Liver (tissue), 9 donors: ENCODE data around the gene SPP1. TPM values are rescaled to one million over a fixed set of nuclear protein-coding genes. Genes with fewer than 3 reads are reported as not detected.
"Not testable (repeated sequence)": the region's sequence is repeated elsewhere in the genome, so short reads cannot be mapped to it uniquely, and the experiment has no call there.

Experiments
- DNase-seq: peaks from one replicate; pipeline ENCODE4 v3.0.0-alpha.2; 2017; ENCODE audit warnings: low spot score
- H3K27ac ChIP-seq, 2 donors: one replicate each; pipeline ENCODE4 v1.7.0; 2013; ENCODE audit warnings: inconsistent platforms in 2 of 2, low read length in 2 of 2, control low read depth in 1 of 2, low read depth in 1 of 2, mild to moderate bottlenecking in 1 of 2
- H3K27me3 ChIP-seq, 4 donors: one replicate each; pipeline versions ENCODE4 v1.6.1 to v1.7.0; 2013; ENCODE audit warnings: low read length in 3 of 4, inconsistent platforms in 1 of 4, mild to moderate bottlenecking in 1 of 4, moderate library complexity in 1 of 4; ENCODE audit not compliant: control insufficient read depth in 4 of 4, insufficient read depth in 4 of 4
- H3K36me3 ChIP-seq, 4 donors: one replicate each; pipeline versions ENCODE4 v1.6.1 to v1.7.0; 2013; ENCODE audit warnings: low read length in 3 of 4, mild to moderate bottlenecking in 3 of 4, low read depth in 1 of 4, moderate library complexity in 1 of 4; ENCODE audit not compliant: control insufficient read depth in 4 of 4, insufficient read depth in 3 of 4
- H3K4me1 ChIP-seq, 4 donors: one replicate each; pipeline versions ENCODE4 v1.6.1 to v1.7.0; 2013; ENCODE audit warnings: low read length in 3 of 4, mild to moderate bottlenecking in 3 of 4, moderate library complexity in 1 of 4; ENCODE audit not compliant: control insufficient read depth in 4 of 4, insufficient read depth in 4 of 4
- H3K4me3 ChIP-seq, 3 donors: one replicate each; pipeline versions ENCODE4 v1.6.1 to v1.7.0; 2013; ENCODE audit warnings: low read length in 3 of 3, control low read depth in 1 of 3, low read depth in 1 of 3, mild to moderate bottlenecking in 1 of 3
- H3K9ac ChIP-seq, 2 donors: one replicate each; pipeline ENCODE4 v1.7.0; 2013; ENCODE audit warnings: low read length in 2 of 2, mild to moderate bottlenecking in 2 of 2, moderate library complexity in 2 of 2, control low read depth in 1 of 2, low read depth in 1 of 2
- H3K9me3 ChIP-seq, 4 donors: one replicate each; pipeline versions ENCODE4 v1.6.1 to v1.7.0; 2013; ENCODE audit warnings: low read length in 3 of 4; ENCODE audit not compliant: control insufficient read depth in 4 of 4
- EGR1 ChIP-seq, 2 donors: IDR thresholded peaks; 2 replicates each; pipeline ENCODE4 v1.6.1; 2016 to 2018; ENCODE audit warnings: antibody characterized with exemption in 2 of 2, low read depth in 2 of 2
- FOXA1 ChIP-seq: IDR thresholded peaks from 2 replicates; pipeline ENCODE4 v1.6.1; 2016; ENCODE audit warnings: antibody characterized with exemption
- FOXA2 ChIP-seq: IDR thresholded peaks from 2 replicates; pipeline ENCODE4 v1.6.1; 2016; ENCODE audit warnings: antibody characterized with exemption
- GABPA ChIP-seq, 2 donors: IDR thresholded peaks in 1 of 2; conservative IDR thresholded peaks in 1 of 2; 2 replicates each; pipeline ENCODE4 v1.6.1; 2016; ENCODE audit warnings: antibody characterized with exemption in 2 of 2, mild to moderate bottlenecking in 1 of 2, moderate library complexity in 1 of 2
- HNF4A ChIP-seq, 2 donors: conservative IDR thresholded peaks; 2 replicates each; pipeline ENCODE4 v1.6.1; 2016; ENCODE audit warnings: antibody characterized with exemption in 2 of 2, mild to moderate bottlenecking in 2 of 2
- HNF4G ChIP-seq: IDR thresholded peaks from 2 replicates; pipeline ENCODE4 v1.6.1; 2016; ENCODE audit warnings: antibody characterized with exemption
- JUND ChIP-seq, 2 donors: IDR thresholded peaks; 2 replicates each; pipeline ENCODE4 v1.6.1; 2016; ENCODE audit warnings: antibody characterized with exemption in 2 of 2
- NR2F2 ChIP-seq: IDR thresholded peaks from 2 replicates; pipeline ENCODE4 v1.6.1; 2016; ENCODE audit warnings: antibody characterized with exemption
- RAD21 ChIP-seq, 2 donors: IDR thresholded peaks; 2 replicates each; pipeline ENCODE4 v1.6.1; 2016; ENCODE audit warnings: antibody characterized with exemption in 2 of 2, mild to moderate bottlenecking in 2 of 2
- SP1 ChIP-seq: IDR thresholded peaks from 2 replicates; pipeline ENCODE4 v1.6.1; 2018; ENCODE audit warnings: antibody characterized with exemption, mild to moderate bottlenecking
- TAF1 ChIP-seq: conservative IDR thresholded peaks from 2 replicates; pipeline ENCODE4 v1.6.1; 2016; ENCODE audit warnings: antibody characterized with exemption, mild to moderate bottlenecking
- YY1 ChIP-seq: IDR thresholded peaks from 2 replicates; pipeline ENCODE4 v1.6.1; 2016; ENCODE audit warnings: antibody characterized with exemption, mild to moderate bottlenecking
- WGBS: extraction: QIAGEN DNeasy Blood & Tissue Kit; methylation state at CpG from one replicate; pipeline ENCODE4 v1.1.7; 2013; 5-methylcytosine and 5-hydroxymethylcytosine counted together
- polyA plus RNA-seq, 2 donors: library from polyadenylated mRNA; stranded (reverse) in 1 of 2; unstranded in 1 of 2; fragments of 200-250 nt in 1 of 2; fragments of >200 nt in 1 of 2; fragmentation: Nextera tagmentation in 1 of 2; extraction: Ambion mirVana in 1 of 2; gene quantifications; one replicate each; pipeline versions ENCODE4 v1.2.1 to v1.2.3, GENCODE V29; 2013 to 2015
- total RNA-seq, 2 donors: library from RNA; depleted of rRNA; stranded (reverse); fragments of >200 nt; gene quantifications; one replicate each; pipeline ENCODE4 v1.2.3, GENCODE V29; 2014
- TF ChIP-seq, protein P1 (sequence below): fragments of 150-350 bp; IDR thresholded peaks from 2 replicates; pipeline ENCODE4 v1.5.1; 2017; ENCODE audit warnings: improper control_type of control experiment, low read depth, low read length; ENCODE audit not compliant: missing input control
- TF ChIP-seq, protein P2 (sequence below): IDR thresholded peaks from 2 replicates; pipeline ENCODE4 v1.6.1; 2016; ENCODE audit warnings: antibody characterized with exemption
- TF ChIP-seq, protein P3 (sequence below): IDR thresholded peaks from 2 replicates; pipeline ENCODE4 v1.6.1; 2016; ENCODE audit warnings: antibody characterized with exemption, mild to moderate bottlenecking
- TF ChIP-seq, protein P4 (sequence below): IDR thresholded peaks from 2 replicates; pipeline ENCODE4 v1.6.1; 2016; ENCODE audit warnings: antibody characterized with exemption
- TF ChIP-seq, protein P5 (sequence below): IDR thresholded peaks from 2 replicates; pipeline ENCODE4 v1.6.1; 2016; ENCODE audit warnings: antibody characterized with exemption
- donor health status: healthy.
- donor health status: healthy.
- donor health status: healthy.
- donor health status: healthy.
- donor health status: healthy.

The SPP1 gene
- total and polyA plus RNA-seq, 4 donors = 10.5 to 80.2 (median 27.5) TPM

DNA sequence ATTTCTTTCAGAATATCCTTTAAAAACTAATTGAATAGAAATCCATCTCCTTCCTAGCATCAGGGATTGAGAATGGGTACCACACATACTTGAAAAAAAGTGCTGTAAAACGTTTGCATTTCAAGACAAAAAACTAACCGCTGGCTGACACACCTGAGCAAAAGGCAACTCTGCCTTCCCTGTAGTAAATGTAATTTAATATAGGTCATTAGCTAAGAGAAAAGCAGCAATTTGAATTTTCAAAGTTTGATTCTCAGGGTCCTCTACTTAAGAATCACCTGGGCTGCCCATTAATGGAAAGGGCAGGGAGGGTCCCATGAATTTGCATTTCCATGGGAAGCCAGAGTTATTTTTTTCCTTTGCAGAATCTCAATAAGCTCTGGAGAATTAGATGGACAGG is 40.5 kb upstream of the SPP1 start:
- Histone ChIP-seq H3K9me3 (peaks cover 0 to 4% (median 2%) of the 10 kb centered on the region in 4 donors), H3K27ac (no peak overlapping the region), H3K9ac (no peak overlapping the region), H3K4me3 (no peak overlapping the region), H3K36me3 (no peaks in the 10 kb centered on the region), H3K27me3 (no peaks in the 10 kb centered on the region), H3K4me1 (no peaks in the 10 kb centered on the region)
- DNase-seq = no peak
- WGBS = 19% methylated on average over 2 of the region's 2 CpGs
- TF ChIP-seq, protein P1, sequence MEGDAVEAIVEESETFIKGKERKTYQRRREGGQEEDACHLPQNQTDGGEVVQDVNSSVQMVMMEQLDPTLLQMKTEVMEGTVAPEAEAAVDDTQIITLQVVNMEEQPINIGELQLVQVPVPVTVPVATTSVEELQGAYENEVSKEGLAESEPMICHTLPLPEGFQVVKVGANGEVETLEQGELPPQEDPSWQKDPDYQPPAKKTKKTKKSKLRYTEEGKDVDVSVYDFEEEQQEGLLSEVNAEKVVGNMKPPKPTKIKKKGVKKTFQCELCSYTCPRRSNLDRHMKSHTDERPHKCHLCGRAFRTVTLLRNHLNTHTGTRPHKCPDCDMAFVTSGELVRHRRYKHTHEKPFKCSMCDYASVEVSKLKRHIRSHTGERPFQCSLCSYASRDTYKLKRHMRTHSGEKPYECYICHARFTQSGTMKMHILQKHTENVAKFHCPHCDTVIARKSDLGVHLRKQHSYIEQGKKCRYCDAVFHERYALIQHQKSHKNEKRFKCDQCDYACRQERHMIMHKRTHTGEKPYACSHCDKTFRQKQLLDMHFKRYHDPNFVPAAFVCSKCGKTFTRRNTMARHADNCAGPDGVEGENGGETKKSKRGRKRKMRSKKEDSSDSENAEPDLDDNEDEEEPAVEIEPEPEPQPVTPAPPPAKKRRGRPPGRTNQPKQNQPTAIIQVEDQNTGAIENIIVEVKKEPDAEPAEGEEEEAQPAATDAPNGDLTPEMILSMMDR = no peak
- TF ChIP-seq, protein P2, sequence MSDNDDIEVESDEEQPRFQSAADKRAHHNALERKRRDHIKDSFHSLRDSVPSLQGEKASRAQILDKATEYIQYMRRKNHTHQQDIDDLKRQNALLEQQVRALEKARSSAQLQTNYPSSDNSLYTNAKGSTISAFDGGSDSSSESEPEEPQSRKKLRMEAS = no peak
- TF ChIP-seq HNF4G (no peak), SP1 (no peak), YY1 (no peak)

DNA sequence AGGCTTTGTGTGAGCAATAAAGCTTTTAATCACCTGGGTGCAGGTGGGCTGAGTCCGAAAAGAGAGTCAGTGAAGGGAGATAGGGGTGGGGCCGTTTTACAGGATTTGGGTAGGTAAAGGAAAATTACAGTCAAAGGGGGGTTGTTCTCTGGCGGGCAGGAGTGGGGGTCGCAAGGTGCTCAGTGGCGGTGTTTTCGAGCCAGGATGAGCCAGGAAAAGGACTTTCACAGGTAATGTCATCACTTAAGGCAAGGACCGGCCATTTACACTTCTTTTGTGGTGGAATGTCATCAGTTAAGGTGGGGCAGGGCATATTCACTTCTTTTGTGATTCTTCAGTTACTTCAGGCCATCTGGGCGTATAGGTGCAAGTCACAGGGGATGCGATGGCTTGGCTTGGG is 39.6 kb upstream of the SPP1 start:
- H3K4me3 ChIP-seq, H3K4me1 ChIP-seq, H3K9me3 ChIP-seq, H3K9ac ChIP-seq, DNase-seq, H3K36me3 ChIP-seq, H3K27me3 ChIP-seq, H3K27ac ChIP-seq: not testable (repeated sequence)
- 63% methylated on average over 7 of the region's 9 CpGs for WGBS

DNA sequence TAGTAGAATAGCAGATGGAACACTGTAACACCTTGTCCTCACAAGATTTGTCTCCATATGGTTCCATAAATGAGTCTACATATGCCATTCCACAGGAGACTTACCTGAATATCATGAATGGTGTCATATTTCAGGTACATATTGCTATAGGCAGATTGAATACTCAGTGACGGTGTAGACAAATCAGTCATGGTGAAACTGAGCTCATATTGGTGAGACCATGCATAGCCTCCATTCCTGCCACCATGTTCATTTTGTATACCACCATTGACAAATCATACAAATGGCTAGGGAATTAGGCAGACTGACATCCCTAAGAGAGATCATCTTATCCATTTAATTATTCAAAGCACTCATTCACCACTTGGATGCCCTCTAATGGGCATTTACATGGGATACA is 38.0 kb upstream of the SPP1 start:
- Histone ChIP-seq H3K4me3 (no peak overlapping the region), H3K9me3 (no peaks in the 10 kb centered on the region), H3K36me3 (no peaks in the 10 kb centered on the region), H3K27ac (no peak overlapping the region), H3K27me3 (no peaks in the 10 kb centered on the region), H3K4me1 (no peaks in the 10 kb centered on the region), H3K9ac (no peak overlapping the region)
- WGBS = 96% methylated on average over 1 of the region's 1 CpG
- no peak for DNase-seq
- TF ChIP-seq TAF1 (no peak), YY1 (no peak), GABPA (IDR thresholded peaks at IDR 0.05 in 1 of 2, conservative IDR thresholded peaks at IDR 0.05 in 1 of 2) (no peak), FOXA2 (no peak), HNF4G (no peak), SP1 (no peak), NR2F2 (no peak), EGR1 (IDR thresholded peaks at IDR 0.05; ENCODE audit: low read depth in 2 of 2) (no peak), RAD21 (IDR thresholded peaks at IDR 0.05) (no peak), FOXA1 (no peak), HNF4A (conservative IDR thresholded peaks at IDR 0.05) (no peak), JUND (IDR thresholded peaks at IDR 0.05) (no peak)
- TF ChIP-seq, protein P3, sequence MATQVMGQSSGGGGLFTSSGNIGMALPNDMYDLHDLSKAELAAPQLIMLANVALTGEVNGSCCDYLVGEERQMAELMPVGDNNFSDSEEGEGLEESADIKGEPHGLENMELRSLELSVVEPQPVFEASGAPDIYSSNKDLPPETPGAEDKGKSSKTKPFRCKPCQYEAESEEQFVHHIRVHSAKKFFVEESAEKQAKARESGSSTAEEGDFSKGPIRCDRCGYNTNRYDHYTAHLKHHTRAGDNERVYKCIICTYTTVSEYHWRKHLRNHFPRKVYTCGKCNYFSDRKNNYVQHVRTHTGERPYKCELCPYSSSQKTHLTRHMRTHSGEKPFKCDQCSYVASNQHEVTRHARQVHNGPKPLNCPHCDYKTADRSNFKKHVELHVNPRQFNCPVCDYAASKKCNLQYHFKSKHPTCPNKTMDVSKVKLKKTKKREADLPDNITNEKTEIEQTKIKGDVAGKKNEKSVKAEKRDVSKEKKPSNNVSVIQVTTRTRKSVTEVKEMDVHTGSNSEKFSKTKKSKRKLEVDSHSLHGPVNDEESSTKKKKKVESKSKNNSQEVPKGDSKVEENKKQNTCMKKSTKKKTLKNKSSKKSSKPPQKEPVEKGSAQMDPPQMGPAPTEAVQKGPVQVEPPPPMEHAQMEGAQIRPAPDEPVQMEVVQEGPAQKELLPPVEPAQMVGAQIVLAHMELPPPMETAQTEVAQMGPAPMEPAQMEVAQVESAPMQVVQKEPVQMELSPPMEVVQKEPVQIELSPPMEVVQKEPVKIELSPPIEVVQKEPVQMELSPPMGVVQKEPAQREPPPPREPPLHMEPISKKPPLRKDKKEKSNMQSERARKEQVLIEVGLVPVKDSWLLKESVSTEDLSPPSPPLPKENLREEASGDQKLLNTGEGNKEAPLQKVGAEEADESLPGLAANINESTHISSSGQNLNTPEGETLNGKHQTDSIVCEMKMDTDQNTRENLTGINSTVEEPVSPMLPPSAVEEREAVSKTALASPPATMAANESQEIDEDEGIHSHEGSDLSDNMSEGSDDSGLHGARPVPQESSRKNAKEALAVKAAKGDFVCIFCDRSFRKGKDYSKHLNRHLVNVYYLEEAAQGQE = no peak
- TF ChIP-seq, protein P4, sequence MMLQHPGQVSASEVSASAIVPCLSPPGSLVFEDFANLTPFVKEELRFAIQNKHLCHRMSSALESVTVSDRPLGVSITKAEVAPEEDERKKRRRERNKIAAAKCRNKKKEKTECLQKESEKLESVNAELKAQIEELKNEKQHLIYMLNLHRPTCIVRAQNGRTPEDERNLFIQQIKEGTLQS = no peak
- TF ChIP-seq, protein P2 = no peak
- TF ChIP-seq, protein P5, sequence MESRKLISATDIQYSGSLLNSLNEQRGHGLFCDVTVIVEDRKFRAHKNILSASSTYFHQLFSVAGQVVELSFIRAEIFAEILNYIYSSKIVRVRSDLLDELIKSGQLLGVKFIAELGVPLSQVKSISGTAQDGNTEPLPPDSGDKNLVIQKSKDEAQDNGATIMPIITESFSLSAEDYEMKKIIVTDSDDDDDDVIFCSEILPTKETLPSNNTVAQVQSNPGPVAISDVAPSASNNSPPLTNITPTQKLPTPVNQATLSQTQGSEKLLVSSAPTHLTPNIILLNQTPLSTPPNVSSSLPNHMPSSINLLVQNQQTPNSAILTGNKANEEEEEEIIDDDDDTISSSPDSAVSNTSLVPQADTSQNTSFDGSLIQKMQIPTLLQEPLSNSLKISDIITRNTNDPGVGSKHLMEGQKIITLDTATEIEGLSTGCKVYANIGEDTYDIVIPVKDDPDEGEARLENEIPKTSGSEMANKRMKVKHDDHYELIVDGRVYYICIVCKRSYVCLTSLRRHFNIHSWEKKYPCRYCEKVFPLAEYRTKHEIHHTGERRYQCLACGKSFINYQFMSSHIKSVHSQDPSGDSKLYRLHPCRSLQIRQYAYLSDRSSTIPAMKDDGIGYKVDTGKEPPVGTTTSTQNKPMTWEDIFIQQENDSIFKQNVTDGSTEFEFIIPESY = no peak
